ENCODE measurements around the gene HSD11B1L. TPM values are rescaled to one million over a fixed set of nuclear protein-coding genes. Genes with fewer than 3 reads are reported as not detected.
"Not testable (repeated sequence)": the region's sequence is repeated elsewhere in the genome, so short reads cannot be mapped to it uniquely, and the experiment has no call there.

The HSD11B1L gene
- total RNA-seq, 1 experiment from 2014 or later, result 6.0 TPM

DNA sequence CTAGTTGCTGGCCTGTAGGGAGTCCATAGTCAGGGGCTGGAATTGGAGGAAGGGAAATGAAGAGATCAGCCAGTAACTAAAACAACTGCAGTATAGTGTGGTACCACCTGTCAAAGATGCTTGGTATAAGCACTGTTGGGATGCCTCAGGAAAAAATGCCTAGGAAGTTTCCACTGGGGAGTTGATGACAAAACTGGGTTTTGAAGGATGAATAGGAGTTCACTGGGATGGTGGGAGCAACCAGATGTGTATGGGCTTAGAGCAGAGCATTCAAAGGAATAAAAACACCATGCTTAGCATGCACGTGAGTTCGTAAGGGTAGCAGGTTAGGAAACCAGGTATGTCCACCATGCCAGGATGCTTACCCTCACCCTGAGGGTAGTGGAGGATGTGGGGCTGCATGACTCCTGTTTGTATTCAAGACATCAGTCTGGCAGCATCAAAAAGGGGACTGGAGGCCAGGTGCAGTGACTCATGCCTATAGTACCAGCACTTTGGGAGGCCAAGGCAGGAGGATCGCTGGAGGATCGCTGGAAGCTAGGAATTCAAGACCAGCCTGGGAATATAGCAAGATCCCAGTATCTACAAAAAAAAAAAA is 46.7 kb downstream of the HSD11B1L start:
- POLR2A ChIA-PET, result interaction anchor here (0.7 kb wide), 1 partner anchor 485 kb away, joined by 6 read pairs; no protein-coding TSS in a partner anchor
- H3K9me3 ChIP-seq (ENCODE audit: control insufficient read depth, insufficient read depth, low read depth, low read length), result no peaks in the 10 kb centered on the region

DNA sequence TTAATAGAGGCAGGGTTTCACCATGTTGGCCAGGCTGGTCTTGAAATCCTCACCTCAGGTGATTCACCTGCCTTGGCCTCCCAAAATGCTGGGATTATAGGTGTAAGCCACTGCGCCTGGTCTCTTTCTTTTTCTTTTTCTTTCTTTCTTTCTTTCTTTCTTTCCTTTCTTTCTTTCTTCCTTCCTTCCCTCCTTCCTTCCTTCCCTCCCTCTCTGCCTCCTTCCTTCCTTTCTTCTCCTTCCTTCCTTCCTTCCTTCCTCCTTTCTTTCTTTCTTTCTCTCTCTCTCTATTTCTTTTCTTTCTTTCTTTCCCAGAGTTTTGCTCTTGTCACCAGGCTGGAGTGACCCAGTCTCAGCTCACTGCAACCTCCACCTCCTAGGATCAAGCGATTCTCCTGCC is 52.3 kb downstream of the HSD11B1L start:
- H3K27me3 ChIP-seq (ENCODE audit: control insufficient read depth, insufficient read depth, low read length); BruUV-seq (replicated peaks); POLR2A ChIA-PET; ATAC-seq; H3K36me3 ChIP-seq (ENCODE audit: control insufficient read depth, insufficient read depth, low read length); H3K27ac ChIP-seq (ENCODE audit: low read length); intact Hi-C loops (cut with micrococcal nuclease; ENCODE audit: unreplicated experiment); in situ Hi-C loops (cut with HindIII; ENCODE audit: low pct_unique_long_range_greater_than_20kb, low sequenced_read_pairs); H3K4me1 ChIP-seq (ENCODE audit: control insufficient read depth, insufficient read depth, low read length); CTCF ChIA-PET; H3K9me3 ChIP-seq (ENCODE audit: control insufficient read depth, insufficient read depth, low read depth, low read length); H3K4me3 ChIP-seq (ENCODE audit: low read depth in 2 of 2, low read length in 2 of 2); DNase-seq (ENCODE audit: low read depth, low spot score): not testable (repeated sequence)

More for the DNA sequence above, 46.7 kb downstream of the HSD11B1L start:
- in situ Hi-C loops (cut with HindIII; ENCODE audit: low pct_unique_long_range_greater_than_20kb, low sequenced_read_pairs) (no loop called here), intact Hi-C loops (cut with micrococcal nuclease; ENCODE audit: unreplicated experiment) (no loop called here)
- H3K36me3 ChIP-seq (ENCODE audit: control insufficient read depth, insufficient read depth, low read length), result no peaks in the 10 kb centered on the region
- no peak for DNase-seq (ENCODE audit: low read depth, low spot score)
- H3K27ac ChIP-seq (ENCODE audit: low read length), result no peak overlapping the region
- H3K4me3 ChIP-seq (ENCODE audit: low read depth in 2 of 2, low read length in 2 of 2), result no peak overlapping the region
- ATAC-seq, result no peak
- BruUV-seq (replicated peaks), result no TSS peak
- H3K27me3 ChIP-seq (ENCODE audit: control insufficient read depth, insufficient read depth, low read length), result no peaks in the 10 kb centered on the region
- H3K4me1 ChIP-seq (ENCODE audit: control insufficient read depth, insufficient read depth, low read length), result no peaks in the 10 kb centered on the region
- TF ChIP-seq TCF7L2 (IDR thresholded peaks at IDR 0.05; ENCODE audit: low read depth, low read length), result no peak
- TF ChIP-seq POLR2AphosphoS5 (IDR thresholded peaks at IDR 0.05; ENCODE audit: low read depth, low read length), result no peak
- TF ChIP-seq SIN3A (IDR thresholded peaks at IDR 0.05; ENCODE audit: borderline replicate concordance, insufficient read depth, low read depth, low read length), result no peak
- TF ChIP-seq, protein P1, sequence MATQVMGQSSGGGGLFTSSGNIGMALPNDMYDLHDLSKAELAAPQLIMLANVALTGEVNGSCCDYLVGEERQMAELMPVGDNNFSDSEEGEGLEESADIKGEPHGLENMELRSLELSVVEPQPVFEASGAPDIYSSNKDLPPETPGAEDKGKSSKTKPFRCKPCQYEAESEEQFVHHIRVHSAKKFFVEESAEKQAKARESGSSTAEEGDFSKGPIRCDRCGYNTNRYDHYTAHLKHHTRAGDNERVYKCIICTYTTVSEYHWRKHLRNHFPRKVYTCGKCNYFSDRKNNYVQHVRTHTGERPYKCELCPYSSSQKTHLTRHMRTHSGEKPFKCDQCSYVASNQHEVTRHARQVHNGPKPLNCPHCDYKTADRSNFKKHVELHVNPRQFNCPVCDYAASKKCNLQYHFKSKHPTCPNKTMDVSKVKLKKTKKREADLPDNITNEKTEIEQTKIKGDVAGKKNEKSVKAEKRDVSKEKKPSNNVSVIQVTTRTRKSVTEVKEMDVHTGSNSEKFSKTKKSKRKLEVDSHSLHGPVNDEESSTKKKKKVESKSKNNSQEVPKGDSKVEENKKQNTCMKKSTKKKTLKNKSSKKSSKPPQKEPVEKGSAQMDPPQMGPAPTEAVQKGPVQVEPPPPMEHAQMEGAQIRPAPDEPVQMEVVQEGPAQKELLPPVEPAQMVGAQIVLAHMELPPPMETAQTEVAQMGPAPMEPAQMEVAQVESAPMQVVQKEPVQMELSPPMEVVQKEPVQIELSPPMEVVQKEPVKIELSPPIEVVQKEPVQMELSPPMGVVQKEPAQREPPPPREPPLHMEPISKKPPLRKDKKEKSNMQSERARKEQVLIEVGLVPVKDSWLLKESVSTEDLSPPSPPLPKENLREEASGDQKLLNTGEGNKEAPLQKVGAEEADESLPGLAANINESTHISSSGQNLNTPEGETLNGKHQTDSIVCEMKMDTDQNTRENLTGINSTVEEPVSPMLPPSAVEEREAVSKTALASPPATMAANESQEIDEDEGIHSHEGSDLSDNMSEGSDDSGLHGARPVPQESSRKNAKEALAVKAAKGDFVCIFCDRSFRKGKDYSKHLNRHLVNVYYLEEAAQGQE (IDR thresholded peaks at IDR 0.05; ENCODE audit: insufficient read depth in 1 of 2, low read depth in 2 of 2, low read length in 1 of 2), result no peak
- TF ChIP-seq, protein P2, sequence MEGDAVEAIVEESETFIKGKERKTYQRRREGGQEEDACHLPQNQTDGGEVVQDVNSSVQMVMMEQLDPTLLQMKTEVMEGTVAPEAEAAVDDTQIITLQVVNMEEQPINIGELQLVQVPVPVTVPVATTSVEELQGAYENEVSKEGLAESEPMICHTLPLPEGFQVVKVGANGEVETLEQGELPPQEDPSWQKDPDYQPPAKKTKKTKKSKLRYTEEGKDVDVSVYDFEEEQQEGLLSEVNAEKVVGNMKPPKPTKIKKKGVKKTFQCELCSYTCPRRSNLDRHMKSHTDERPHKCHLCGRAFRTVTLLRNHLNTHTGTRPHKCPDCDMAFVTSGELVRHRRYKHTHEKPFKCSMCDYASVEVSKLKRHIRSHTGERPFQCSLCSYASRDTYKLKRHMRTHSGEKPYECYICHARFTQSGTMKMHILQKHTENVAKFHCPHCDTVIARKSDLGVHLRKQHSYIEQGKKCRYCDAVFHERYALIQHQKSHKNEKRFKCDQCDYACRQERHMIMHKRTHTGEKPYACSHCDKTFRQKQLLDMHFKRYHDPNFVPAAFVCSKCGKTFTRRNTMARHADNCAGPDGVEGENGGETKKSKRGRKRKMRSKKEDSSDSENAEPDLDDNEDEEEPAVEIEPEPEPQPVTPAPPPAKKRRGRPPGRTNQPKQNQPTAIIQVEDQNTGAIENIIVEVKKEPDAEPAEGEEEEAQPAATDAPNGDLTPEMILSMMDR (IDR thresholded peaks at IDR 0.05), result no peak
- CTCF ChIA-PET, result interaction anchor here (0.6 kb wide), 1 partner anchor 94 kb away, joined by 3 read pairs; no protein-coding TSS in a partner anchor

Other genes with a start within 250 kb of the HSD11B1L start
- gene ZNRF4, start 225.6 kb upstream of the HSD11B1L start, total RNA-seq (2021; ENCODE audit: unreplicated experiment), result not detected
- gene TINCR, start 113.1 kb upstream of the HSD11B1L start, total RNA-seq (2021; ENCODE audit: unreplicated experiment), result 2.3 TPM
- 83.5 TPM for gene SAFB2, start 58.3 kb upstream of the HSD11B1L start, total RNA-seq (2021; ENCODE audit: unreplicated experiment)
- 83.0 TPM for gene SAFB, start 57.9 kb upstream of the HSD11B1L start, total RNA-seq (2021; ENCODE audit: unreplicated experiment)
- 93.5 TPM for gene MICOS13, start 511 bp upstream of the HSD11B1L start, total RNA-seq (2021; ENCODE audit: unreplicated experiment)
- 465 TPM for gene RPL36, start 9.3 kb downstream of the HSD11B1L start, total RNA-seq (2021; ENCODE audit: unreplicated experiment)
- gene LONP1, start 39.1 kb downstream of the HSD11B1L start, total RNA-seq (2021; ENCODE audit: unreplicated experiment), result 93.0 TPM
- gene CATSPERD, start 39.6 kb downstream of the HSD11B1L start, total RNA-seq (2021; ENCODE audit: unreplicated experiment), result 0.08 TPM
- 5.9 TPM for gene PRR22, start 103.7 kb downstream of the HSD11B1L start, total RNA-seq (2021; ENCODE audit: unreplicated experiment)
- gene DUS3L, start 110.1 kb downstream of the HSD11B1L start, total RNA-seq (2021; ENCODE audit: unreplicated experiment), result 39.6 TPM
- 0.80 TPM for gene NRTN, start 124.0 kb downstream of the HSD11B1L start, total RNA-seq (2021; ENCODE audit: unreplicated experiment)
- not detected for gene FUT6, start 158.7 kb downstream of the HSD11B1L start, total RNA-seq (2021; ENCODE audit: unreplicated experiment)
- 0.36 TPM for gene FUT3, start 170.4 kb downstream of the HSD11B1L start, total RNA-seq (2021; ENCODE audit: unreplicated experiment)
- 0.10 TPM for gene FUT5, start 189.5 kb downstream of the HSD11B1L start, total RNA-seq (2021; ENCODE audit: unreplicated experiment)
- gene NDUFA11, start 222.8 kb downstream of the HSD11B1L start, total RNA-seq (2021; ENCODE audit: unreplicated experiment), result 242 TPM
- 5.2 TPM for gene VMAC, start 223.8 kb downstream of the HSD11B1L start, total RNA-seq (2021; ENCODE audit: unreplicated experiment)
- gene CAPS, start 233.2 kb downstream of the HSD11B1L start, total RNA-seq (2021; ENCODE audit: unreplicated experiment), result 9.2 TPM